HuH-7.5 (cell line): ENCODE data around the gene ITGA2B.
"Not testable (repeated sequence)": the region's sequence is repeated elsewhere in the genome, so short reads cannot be mapped to it uniquely, and the experiment has no call there.

ENCODE experiments used
- DNase-seq: peaks from one replicate; pipeline ENCODE4 v3.0.0; 2011; ENCODE audit warnings: low spot score

Gene ITGA2B

DNA sequence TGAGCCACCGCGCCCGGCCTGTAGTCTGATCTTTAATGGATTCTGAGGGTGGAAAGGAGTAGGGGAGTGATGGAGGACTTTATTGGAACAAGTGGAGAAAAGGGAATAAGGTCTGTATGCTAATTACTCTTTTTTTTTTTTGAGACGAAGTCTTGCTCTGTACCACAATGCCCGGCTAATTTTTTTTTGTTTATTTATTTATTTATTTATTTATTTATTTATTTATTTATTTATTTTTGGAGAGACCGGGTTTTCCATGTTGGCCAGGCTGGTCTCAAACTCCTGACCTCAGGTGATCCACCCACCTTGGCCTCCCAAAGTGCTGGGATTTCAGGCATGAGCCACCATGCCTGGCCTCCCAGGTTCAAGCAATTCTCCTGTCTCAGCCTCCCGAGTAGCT, 59.9 kb downstream of the ITGA2B start:
- not testable (repeated sequence) for DNase-seq

DNA sequence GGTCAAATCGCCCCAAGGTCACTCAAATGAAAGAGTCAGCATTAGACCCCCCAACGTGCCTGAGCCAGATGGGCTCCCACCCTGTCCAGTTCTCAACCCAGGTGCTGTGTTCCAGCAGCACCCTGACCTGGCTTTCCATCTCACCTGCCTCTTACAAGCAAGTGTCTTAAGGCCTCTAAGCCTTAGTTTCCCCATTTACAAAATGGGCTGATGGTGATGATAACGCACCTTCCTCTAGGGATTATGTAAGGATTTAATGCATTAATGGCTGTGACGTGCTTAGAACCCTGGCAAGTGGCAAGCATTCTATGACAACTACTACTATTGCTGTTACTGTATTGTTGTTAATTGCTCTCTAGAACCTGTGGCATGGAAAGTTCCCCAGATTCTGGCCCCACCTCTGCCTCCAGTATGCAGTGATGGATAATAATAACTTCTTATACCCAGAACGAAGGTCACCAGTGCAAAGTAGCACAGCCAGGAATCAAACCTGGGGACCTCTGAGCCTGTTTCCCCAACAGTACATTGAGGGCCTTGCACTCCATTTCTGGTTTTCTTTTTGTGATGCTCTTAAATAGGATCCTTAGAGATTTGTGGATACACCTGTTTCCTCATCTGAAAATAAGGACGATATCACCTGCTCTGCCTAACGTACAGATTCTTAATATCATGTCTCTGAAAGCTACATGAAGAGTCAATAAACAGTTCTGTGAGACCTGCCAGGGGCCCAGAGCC, 61.6 kb downstream of the ITGA2B start:
- DNase-seq, result no peak

DNA sequence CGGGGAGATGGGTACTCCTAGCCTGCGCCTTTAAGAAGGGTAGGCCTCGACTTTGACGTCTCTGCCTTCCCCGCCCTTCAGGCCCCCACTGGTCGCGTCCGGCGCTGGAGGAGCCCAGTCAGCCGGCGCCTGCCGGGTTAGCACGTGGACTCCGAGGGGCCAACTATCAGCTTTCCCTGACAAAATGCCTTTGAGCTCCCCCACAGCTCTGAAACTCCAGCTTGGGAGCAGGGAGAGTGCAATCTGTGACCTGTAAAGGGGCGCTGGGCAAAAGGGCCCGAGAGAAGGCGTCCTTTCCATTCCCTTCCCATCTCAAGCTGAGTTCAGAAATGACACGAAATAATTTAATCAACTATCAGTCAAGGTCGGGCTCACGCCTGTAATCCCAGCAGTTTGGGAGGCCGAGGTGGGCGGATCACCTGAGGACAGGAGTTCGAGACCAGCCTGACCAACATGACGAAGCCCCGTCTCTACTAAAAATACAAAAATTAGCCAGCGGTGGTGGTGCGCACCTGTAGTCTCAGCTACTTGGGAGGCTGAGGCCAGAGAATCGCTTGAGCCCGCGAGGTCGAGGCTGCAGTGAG, 62.5 kb downstream of the ITGA2B start:
- DNase-seq, result peak; percentile 87

DNA sequence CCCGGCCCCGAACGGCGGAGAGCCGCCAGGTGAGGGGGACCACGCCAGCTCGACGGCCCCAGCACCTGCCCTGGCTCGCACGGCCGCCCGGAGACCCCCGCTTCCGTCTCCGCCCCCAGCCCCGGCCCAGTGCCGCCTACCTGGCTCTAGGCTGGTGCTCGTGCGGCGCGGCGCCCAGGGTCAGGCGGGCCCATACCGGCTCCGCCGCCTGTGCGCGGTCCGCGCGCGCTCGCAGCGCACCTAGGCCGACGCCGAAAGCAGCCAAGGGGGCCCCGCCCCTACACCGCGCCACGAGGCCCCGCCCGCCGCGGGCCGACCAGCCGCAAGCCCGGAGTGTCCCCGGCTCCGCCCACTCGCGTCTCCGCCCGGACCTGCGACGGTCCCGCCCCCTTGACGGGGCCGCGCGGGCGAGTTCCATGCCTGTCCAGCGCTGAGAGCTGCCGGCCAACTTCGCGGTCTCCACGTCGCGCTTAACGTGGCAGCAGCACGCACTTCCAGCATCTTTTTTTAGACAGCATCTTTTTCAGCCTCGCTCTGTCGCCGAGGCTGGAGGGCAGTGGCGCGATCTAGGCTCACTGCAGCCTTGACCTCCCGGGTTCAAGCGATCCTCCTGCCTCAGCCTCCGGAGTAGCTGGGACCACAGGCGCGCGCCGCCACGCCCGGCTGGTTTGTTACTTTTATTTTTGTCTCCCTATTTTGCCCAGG, 64.7 kb downstream of the ITGA2B start, which contains the start of gene SLC25A39:
SLC25A39 (minus strand) TSS at position 253 of the 705 bp plus-strand sequence. CDS start 1,261 bp downstream, outside the sequence.
- peak; percentile 80 for DNase-seq

DNA sequence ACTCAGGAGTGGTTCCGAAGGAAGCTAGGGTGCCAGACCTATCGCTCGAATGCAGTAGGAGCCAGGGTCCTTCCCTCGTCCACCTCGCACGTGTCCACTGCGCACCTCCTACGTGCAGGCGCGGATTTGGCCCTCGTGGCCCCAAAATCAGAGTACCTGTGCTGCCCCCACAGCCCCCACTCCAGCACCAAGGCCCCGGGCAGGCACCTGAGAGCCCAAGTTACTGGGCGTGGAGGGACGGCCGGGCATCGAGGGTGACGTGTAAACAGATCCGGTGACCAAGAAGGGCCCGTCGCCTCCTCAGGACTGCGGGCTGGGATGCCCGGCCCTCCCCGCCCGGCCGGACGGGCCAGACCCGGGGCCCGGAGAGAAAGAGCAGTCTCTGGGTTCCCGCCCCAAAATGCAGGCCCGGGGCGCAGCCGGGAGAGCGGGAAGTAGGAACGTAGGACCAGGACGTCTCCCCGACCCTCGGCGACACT, 65.3 kb downstream of the ITGA2B start:
- DNase-seq, result no peak

DNA sequence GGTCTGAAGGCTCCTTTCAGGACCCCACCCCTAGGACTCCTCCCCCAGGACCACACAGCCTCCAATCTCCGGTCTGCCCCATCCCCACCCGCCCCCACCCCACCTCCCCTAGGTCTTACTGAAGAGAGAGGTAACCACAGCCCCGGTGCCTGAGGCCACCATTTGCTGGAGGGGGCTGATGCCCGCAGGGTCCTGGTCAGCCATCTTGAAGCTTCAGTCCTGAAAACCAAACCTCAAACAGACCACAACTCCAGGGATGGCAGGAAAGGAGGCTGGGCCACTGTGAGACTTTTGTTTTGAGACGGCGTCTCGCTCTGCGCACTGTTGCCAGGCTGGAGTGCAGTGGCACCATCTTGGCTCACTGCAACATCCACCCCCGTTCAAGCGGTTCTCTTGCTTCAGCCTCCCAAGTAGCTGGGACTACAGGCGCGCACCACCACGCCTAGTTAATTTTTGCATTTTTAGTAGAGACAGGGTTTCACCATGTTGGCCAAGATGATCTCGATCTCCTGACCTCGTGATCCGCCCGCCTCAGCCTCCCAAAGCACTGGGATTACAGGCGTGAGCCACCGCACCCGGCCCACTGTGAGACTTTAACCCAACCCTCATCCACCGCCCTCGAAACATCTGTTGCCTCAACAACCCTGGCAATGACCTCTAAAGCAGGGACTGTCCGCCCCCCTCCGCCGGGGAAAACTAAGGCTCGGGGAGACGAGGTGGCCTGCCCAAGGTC, 65.9 kb downstream of the ITGA2B start:
- DNase-seq, result no peak

DNA sequence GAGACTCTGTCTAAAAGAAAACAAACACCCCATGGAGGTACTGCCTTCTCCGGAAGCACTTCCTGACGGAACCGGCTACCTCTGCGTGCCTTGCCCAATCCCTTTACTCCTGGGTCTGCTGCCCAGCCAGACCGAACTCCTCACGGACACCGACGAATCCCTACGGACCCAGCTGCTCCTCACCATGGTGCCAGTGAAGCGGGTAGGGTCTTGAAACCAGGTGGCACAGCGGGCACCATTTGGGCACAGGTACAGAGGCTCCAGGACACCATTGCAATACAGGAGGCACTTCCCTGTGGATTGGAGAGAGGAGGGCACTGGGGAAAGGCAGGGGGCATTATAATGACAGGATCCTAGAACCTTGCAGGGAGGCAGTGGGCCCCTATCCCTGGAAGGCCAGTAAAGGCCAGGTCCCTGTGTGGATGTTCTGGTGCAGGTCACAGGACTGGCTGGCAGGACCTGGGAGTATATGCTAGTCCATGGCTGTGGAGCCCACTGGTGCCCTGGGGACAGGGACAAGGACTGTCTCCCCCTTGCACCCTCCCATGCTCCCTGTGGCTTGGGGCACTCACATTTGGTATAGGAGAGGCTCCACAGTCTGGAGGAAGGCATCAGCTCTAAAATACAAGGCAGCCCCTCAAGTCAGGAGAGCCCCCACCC, 67.1 kb downstream of the ITGA2B start:
- no peak for DNase-seq
